GM18505 (cell line): ENCODE results near the gene KCNJ10.

Experiments
- ATAC-seq: cut with Tn5 transposase; IDR thresholded peaks from one replicate; pipeline ENCODE4 v1.9.1; 2021; ENCODE audit not compliant: unreplicated experiment
- POLR2A ChIP-seq: IDR thresholded peaks from 4 replicates; pipeline ENCODE4 v1.6.1; 2011; ENCODE audit warnings: borderline replicate concordance; ENCODE audit not compliant: insufficient read depth, insufficient read length; ENCODE audit errors: extremely low read depth

The KCNJ10 gene

GRCh38 chr1:160028426-160028825 is 41.5 kb downstream of the KCNJ10 start:
- no peak for TF ChIP-seq POLR2A
- ATAC-seq = no peak

- ATAC-seq = no peak
- TF ChIP-seq POLR2A = no peak
Measured at GRCh38 chr1:160025314-160025713, 44.6 kb downstream of the KCNJ10 start.

GRCh38 chr1:160024195-160024905 is 45.6 kb downstream of the KCNJ10 start:
- no peak for ATAC-seq
- no peak for TF ChIP-seq POLR2A

GRCh38 chr1:160022330-160023310 is 47.3 kb downstream of the KCNJ10 start:
- TF ChIP-seq POLR2A = no peak
- no peak for ATAC-seq

- no peak for ATAC-seq
Measured at GRCh38 chr1:160021376-160022074, 48.4 kb downstream of the KCNJ10 start.

GRCh38 chr1:160020196-160020595 is 49.8 kb downstream of the KCNJ10 start:
- ATAC-seq = no peak

More at GRCh38 chr1:160021376-160022074, 48.4 kb downstream of the KCNJ10 start:
- TF ChIP-seq POLR2A = no peak

GRCh38 chr1:160018900-160019299 is 51.1 kb downstream of the KCNJ10 start:
- TF ChIP-seq POLR2A = no peak
- ATAC-seq = no peak

More at GRCh38 chr1:160020196-160020595, 49.8 kb downstream of the KCNJ10 start:
- no peak for TF ChIP-seq POLR2A

- no peak for TF ChIP-seq POLR2A
- no peak for ATAC-seq
Measured at GRCh38 chr1:160018347-160018746, 51.6 kb downstream of the KCNJ10 start.

- no peak for ATAC-seq
- no peak for TF ChIP-seq POLR2A
Measured at GRCh38 chr1:160017592-160017991, 52.4 kb downstream of the KCNJ10 start.

GRCh38 chr1:160011781-160012180 is 58.2 kb downstream of the KCNJ10 start:
- no peak for TF ChIP-seq POLR2A
- ATAC-seq = no peak

GRCh38 chr1:160009801-160010200 is 60.2 kb downstream of the KCNJ10 start:
- no peak for TF ChIP-seq POLR2A
- no peak for ATAC-seq

GRCh38 chr1:160009081-160009480 is 60.9 kb downstream of the KCNJ10 start:
- no peak for ATAC-seq
- TF ChIP-seq POLR2A = no peak

GRCh38 chr1:160007577-160008200 is 62.3 kb downstream of the KCNJ10 start:
- TF ChIP-seq POLR2A = no peak
- ATAC-seq = no peak
